IPS-NIHi7 (cell line): ENCODE results near the gene IL1RAP.
"Not testable (repeated sequence)": the region's sequence is repeated elsewhere in the genome, so short reads cannot be mapped to it uniquely, and the experiment has no call there.

Experiments
- DNase-seq: peaks from one replicate; pipeline ENCODE4 v3.0.0; 2012; ENCODE audit warnings: mixed read lengths; ENCODE audit errors: extremely low spot score

Gene IL1RAP

DNA sequence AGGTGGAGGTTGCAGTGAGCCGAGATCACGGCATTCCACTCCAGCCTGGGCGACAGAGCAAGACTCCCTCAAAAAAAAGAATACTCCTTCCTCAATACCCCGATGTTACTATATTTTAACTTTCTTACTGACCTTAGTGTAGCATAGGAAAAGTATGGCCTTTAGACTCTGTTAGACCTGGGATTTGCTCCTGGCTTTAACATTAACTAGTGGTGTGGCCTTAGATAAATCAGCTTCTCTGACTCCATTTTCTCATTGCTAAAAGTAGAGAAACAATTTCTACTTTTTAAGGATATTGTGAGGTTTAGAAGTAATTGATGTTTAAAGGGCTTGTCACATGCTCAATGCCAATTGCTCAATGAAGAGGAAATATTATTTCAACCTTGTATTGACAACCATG is 7.6 kb upstream of the IL1RAP start:
- DNase-seq, result no peak

DNA sequence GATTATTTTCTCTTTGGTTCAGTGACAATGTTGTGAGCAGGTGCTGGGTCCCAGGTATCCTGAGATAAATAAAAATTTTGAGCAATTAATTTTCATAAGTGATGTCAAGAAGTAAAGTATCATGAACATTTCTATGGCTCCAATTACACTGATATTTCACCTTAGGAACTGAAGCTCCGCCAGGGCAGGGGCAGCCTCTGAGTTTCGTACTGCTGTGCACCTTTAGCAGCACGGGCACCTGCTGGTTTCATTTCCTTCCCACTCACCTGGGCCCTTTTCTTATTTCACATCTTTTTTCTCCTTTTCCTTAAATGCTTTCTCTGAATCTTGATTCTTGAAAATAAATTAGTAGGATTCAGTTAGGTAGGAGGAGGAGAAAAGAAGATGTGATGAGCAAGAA is 1.2 kb upstream of the IL1RAP start:
- DNase-seq, result no peak

DNA sequence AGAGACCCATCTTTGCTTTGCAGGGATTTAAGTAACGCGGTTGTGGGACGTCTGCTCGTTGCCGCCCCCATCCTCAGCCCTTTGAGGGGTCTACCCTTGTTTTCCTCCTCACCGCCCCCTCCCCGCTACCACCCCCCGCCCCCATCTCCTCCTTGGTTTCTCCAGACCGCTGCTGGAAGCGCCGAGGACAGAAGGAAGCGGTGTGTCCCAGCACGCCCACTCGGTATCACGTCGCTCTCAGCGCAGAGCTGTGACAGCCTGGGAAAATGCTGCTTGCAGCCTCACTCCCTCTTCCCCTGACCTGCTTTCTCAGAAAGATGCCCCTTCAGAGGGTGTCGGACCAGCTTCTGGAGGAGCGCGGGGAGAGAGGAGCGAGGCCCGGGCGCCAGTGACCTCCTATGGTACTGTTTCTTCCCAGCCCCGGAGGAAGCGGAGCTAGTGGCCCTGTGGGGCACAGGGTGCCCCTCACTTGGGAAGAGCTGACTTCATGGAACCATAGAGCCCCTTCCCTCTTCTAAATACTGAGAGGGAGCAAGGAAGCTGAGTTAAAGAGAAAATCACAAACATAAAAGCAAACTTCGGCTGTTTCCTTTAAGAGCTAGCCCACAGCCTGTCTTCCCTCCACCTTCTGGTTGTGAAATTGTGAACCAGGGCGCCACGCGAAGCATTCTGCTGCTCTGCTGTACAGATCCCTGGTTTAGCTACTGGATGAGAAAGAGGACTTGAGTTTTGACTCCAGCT is 698 bp downstream of the IL1RAP start:
- peak; percentile 34 for DNase-seq

DNA sequence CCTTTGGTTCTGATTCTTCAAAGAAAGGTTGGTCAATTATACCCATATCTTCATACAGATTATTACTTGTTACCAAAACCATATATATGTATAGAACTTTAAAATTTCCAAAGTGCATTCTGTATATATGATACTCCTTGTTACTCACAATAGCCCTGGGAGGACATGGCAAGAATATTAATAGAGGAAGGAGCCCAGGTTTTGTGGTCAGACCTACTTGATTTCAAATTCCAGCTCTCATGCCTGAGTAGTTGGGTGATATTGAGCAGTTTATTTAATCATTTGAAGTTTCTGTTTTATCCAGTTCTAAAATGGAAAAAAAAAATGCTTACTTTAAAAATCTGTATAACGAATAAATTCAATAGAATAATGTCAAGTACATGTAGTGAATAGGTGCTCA is 2.5 kb downstream of the IL1RAP start:
- no peak for DNase-seq

DNA sequence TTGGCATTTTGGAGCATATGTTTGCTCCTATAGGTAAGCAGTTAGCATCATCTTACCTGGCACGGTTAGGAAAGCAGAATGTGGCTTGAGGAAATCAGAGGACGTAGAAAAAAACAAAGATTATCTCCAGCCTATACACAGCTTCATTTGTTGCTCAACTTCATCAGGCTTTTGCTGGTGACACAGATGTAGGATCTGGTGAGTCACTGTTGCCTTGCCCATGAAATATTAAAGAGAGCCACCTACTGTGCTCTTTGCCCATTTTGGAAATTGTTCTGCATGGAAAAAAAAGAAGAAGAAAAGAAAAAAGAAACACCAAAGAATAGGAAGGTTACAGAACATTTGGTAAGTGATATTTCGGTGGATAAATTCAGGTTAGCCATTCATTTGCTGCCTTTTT is 3.8 kb downstream of the IL1RAP start:
- DNase-seq, result no peak

DNA sequence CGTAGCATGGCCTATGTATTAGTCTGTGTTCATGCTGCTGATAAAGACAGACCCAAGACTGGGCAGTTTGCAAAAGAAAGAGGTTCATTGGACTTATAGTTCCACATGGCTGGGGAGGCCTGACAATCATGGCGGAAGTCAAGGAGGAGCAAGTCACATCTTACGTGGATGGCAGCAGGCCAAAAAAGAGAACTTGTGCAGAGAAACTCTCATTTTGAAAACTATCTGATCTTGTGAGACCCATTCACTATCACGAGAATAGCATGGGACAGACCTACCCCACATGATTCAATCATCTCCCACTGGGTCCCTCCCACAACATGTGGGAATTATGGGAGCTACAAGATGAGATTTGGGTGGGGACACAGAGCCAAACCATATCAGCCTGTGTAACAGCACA is 4.6 kb downstream of the IL1RAP start:
- DNase-seq, result not testable (repeated sequence)

DNA sequence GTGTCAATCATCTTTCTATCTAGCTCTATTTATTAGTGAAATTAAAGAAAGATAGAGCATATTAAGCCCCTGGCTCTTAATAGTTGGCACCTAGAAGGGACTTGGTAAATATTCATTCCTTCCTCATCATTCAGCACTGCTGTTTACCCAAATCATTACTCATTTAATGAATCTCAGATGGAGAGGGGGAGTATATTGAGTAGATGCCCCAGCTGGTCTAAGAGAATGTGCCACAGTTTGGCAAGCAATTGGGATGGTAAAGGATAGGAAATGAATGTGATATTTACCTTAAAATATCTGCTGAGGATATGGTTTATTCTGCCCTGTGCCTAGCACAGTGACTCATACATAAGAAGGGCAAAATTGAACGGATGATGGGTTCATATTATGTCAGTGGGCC is 6.0 kb downstream of the IL1RAP start:
- DNase-seq, result no peak

DNA sequence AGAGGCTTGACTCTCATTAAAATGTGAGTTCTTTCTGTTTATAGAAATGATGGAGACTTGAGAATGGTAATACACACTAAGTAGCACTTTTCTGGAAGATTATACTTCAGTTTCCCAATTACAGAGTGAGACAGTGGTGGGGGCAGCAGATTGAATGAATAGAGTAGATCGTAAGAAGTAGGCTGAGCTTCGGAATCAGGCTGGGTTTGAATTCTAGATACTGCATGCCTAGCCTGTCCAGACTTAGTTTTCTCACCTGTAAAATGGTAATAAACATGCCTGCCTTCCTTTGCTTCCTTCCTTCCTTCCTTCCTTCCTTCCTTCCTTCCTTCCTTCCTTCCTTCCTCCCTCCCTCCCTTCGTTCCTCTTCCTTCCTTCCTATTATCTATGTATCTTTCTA is 8.1 kb downstream of the IL1RAP start:
- DNase-seq, result no peak

DNA sequence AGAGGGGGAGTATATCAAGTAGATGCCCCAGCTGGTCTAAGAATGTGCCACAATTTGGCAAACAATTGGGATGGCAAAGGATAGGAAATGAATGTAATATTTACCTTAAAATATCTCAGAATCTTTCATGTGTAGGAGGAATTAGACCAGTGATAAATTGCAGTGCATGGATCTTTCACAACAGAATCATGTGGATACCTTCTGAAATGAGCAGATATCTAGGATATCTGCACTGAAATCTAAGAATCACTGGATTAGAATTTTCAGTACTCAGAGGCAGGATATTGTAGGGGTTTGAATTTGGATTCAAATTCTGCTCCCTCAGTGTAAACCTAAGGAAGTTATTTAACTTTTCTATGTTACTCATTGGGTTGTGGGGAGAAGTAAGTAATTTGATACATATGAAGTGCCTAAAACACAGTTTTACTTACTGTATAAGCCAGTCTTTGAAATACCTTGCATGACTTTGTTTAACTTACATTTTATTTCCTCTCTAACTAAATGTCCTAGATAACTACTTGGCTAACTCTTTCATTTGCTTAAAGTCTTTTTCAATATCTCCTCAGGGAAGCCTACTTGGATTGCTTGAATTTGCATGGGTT is 8.8 kb downstream of the IL1RAP start:
- no peak for DNase-seq

DNA sequence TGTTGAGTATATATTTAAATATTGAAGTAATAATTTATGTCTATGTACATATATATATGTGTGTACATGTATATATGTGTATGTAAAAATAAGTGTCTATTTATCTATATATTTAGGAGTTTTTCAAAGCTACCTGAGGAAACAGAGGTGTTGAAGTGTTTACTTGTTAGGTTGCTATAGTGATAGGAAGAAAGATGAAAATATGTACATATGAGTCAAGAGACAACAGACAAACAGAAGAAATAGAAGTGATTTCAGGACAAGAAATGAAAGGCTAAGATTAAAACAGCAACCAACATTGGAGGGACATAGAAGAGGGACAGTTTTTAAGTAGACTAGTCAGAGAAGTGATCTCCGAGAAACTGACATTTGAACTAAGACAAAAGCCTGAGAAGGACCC is 11.1 kb downstream of the IL1RAP start:
- DNase-seq, result no peak

DNA sequence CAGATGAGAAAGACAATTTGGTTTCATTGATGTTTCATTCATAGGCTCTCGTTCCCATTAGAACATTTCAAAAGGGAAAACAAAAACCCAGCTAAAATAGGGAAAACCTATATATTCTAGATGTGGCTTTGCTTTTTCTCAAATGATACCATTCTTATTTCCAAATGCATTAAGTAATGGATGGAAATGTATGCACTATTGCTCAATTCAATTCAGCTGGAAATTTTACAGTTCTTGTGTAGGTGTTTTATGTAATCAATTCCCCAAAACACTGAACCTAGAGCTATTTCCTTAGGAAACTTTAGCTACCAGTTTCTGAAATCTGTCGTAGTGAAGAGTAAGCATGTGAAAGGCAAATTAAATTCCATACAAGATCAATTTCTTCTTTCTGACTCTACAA is 11.7 kb downstream of the IL1RAP start:
- DNase-seq, result no peak

DNA sequence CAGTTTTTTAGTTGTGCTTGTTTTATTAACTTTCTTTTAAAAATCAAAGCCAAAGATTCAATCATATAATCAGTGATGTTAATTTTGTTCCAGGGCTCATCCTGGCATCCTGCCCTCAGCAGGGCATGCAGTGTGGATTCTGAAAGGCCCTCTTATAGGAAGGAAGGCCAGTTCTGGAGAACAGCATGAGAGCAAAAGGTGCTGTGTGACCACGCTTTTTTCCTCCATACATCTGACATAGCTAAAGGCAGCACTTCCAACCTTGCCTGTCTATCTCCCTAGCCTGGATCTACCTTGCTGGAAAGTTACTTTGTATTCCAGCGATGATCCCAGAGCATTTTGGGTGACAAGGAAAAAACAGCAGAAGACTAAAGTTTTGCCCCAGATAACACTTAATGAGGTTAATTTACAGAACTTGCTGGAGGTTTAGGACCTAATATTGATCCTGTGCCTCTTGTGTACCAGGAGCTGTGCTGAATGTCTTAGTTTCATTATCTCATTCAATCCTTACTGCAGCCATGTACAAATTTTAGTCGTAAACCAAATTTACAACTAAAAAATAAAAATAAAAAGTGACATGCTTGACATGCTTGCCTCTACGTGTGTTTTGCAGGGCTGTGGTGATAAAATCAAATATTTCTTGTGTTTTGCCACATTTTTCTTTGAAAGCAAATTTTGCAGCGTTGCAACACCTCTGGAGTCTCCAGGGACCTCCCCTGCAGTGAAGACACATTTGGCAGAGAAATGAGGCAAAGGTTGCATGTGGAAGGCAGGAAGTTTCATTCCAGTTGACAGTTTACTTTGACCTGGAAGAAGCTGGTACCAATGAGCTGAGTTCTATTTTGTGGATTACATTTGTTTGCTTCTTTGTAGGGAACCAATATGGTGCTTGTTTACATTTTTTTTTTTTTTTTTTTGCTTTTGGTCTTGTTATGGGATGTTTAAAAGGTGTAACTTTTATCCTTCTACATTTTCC is 13.2 kb downstream of the IL1RAP start:
- peak; percentile 14 for DNase-seq

DNA sequence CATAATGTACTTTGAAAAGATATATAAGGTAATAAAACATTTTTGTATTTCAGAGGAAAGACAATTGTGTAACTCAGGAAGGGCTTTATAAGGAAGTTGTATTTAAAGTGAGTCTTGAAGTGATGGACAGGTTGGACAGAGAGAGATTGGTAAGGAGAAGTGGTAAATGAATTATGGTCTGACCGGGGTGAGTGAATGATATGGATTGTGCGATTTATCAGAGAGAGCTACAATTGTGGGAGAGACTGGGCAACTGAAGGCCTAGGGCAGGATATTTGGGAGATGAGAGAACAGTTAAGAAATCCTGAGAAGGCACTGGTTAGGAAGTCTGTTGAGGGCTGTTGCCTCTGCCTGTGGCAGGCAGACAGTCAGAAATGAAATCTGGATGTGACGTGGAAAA is 14.8 kb downstream of the IL1RAP start:
- DNase-seq, result no peak

DNA sequence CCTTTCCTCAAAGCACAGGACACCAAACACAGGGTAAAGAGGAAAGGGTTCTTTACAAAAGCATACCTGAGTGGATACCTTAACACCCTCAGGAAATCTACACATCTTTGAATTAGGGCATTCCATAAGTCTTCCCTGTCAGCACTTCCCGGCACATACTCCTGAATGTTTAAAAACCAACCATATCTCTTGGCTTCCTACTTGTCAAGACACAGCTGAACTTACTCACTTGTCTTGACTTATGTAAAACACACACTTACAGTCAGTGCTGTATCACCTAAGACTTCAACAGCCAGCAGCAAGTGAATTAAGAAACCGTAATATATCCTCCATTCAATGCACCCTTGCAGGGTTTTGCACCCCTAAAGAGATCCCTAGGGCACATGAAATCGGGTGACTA is 17.5 kb downstream of the IL1RAP start:
- no peak for DNase-seq

DNA sequence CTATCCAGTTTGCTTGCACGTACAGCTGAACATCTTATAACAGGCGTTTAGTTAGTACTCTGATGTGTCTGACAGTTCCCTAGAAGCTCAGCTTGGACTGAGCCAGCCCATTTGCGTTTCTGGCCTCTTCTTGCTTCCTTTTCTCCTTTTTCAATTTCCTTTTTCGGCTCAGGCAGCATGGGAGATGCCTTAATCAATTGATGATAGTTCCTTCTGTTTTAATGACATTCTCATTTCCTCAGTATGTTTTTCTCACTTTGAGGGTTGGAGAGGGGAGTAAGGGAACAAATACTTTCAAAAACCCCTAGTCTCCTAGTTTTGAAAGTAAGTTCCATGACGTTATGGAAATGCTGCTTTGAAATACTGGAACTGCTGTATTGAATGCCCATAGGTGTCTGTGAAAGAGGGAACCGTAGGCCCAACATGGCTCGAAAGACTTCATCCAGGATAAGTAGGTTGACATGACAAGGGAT is 18.9 kb downstream of the IL1RAP start:
- no peak for DNase-seq

DNA sequence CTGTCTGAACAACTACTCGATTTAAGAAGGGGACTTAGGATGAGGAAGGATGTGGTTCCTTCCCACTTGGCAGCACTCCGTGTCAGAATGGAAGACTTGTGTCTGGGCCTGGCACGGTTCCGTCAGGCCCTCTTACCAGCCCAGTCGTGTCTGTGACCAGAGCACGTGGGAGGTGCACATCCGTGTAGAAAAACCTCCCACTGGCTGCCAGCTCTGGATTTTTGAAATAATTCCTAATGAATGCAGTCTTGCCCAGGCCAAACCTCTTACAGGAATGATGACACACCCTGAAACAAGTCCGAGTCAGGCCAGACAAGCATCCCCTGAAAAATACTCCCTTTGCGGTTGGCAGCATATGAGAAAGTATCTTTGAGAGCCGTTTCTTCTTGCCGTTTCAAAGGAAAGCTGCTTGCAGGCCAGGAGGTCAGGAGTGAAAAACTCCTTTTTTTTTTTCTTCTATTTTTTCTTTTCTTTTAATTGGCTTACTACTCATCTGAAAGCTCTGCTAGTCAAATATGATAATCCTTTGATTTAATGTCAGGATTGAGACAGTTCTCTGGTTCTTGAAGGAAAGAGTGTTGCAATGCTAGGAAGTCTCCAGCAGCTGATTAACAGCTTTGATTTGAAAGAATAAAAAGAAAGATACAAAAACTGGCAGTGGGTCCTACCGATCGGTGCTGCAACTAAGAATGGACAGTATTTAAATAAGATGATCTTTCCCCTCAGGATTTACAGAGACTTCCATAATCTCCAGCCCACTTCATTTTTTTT is 19.8 kb downstream of the IL1RAP start:
- no peak for DNase-seq

DNA sequence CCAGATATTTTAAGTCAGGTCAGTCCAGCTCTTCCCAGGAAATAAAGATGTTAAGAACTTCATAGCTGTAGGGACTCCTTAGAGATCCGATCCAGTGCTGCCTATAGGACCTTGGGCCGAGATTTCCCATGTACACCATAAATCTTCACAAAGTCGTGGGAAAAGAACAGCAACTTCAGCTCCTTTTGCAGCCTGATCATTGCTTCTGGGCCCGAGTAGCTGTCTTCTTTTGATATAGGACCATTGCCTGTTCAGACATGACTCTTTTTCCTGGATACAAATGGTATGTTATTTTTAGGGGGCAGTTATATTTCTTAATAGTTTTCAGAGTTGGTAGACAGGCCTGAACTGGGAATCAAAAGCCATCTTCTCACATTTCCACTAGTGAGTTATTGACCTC is 20.5 kb downstream of the IL1RAP start:
- DNase-seq, result no peak

DNA sequence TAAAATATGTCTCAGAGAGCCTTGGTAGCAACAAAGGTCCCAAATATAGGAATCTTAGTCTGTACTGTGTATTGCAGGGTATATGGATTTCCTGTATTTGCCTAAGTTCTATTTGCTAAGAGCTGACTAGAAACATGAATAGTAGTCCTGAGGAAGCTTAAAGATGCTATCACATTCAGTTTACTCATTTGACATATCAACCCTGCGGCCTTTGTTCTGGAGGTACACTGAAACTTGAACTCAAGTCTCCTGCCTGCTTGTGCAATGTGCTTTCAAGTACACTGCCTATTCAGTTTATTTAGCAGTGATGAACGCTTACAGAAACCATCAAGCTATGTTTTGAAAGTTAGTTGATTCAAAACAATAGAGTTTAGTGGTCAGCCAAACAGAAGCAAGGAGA is 21.1 kb downstream of the IL1RAP start:
- DNase-seq, result no peak

DNA sequence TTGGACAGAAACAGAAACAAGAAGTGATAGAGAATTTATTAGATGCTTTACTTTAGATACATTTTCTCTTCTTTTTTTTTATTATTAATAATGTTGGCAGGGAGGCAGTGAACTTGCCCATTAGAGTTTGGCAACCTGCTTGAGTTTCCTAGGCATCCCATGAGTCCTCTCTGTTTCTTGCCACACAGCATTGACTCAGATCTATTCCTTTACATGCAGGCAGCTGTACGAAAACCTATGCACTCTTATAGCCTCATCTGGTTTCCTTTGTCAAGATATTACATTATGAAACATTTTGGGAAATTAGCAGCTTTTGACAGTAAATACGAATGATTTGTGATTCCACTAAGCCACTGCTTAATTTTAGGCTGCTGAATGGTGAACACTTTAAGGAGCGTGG is 23.3 kb downstream of the IL1RAP start:
- no peak for DNase-seq

DNA sequence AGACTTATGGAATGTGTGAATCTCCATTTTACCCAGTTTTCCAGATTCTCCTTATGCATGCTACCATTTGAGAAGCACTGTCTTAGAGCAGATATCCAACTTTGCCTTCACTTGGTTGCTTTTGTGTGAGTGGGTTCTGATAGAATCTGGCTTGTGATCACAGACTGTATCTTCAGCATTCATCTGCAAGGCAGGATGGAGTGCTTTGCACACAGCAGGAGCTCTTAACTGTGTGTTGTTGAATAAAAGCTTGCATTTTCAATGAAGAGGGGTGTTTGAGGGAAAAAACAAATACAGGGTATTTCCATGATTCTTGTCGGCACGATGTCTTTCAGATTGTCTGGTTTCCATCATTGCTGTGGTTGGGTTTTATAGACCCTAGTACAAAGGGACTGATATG is 24.4 kb downstream of the IL1RAP start:
- no peak for DNase-seq

DNA sequence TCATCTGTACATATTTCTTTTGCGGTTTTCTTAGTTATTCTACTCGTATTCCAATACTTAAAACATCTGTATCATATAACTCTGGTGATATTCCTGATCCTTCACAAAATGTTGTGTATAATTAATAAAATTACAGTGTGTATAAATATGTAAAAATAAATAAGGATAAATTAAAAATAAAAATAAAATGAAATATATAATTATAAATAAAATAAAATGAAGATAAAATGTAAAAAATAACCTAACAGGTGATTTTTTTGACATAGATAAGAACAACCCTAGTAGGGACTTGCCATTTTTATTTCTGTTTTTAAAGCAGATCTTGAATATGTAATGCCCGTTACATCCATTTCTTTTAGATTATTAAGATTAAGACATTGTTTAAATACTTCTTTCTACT is 25.6 kb downstream of the IL1RAP start:
- DNase-seq, result no peak

DNA sequence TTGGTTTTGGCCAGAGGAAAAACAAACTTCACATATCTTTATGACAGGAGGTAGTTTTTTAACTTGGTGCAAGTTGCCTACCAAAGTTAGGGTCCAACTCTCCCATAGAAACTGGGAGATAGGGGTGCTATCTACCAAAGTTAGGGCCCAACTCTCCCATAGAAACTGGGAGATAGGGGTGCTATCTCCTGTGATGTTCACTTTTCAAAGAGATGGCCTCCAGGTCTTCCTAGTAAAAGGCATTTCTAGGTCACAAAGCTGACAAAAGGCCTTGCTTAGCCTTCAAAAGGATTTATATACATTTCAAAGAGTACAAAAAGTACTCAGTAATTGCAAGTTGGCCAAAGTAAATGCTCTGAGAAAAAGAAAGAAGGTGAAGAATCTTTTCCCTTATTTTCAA is 27.1 kb downstream of the IL1RAP start:
- DNase-seq, result no peak
